HG02938 (cell line): ENCODE results near the gene OR2S2.
A peak's percentile ranks its signal among the peaks of the same experiment; 100 is the strongest.
"Not testable (repeated sequence)": the region's sequence is repeated elsewhere in the genome, so short reads cannot be mapped to it uniquely, and the experiment has no call there.

Source experiments
- ATAC-seq: cut with Tn5 transposase; IDR thresholded peaks from one replicate; pipeline ENCODE4 v1.9.1; 2021; ENCODE audit warnings: mild to moderate bottlenecking, moderate library complexity; ENCODE audit not compliant: unreplicated experiment

Gene OR2S2, protein sequence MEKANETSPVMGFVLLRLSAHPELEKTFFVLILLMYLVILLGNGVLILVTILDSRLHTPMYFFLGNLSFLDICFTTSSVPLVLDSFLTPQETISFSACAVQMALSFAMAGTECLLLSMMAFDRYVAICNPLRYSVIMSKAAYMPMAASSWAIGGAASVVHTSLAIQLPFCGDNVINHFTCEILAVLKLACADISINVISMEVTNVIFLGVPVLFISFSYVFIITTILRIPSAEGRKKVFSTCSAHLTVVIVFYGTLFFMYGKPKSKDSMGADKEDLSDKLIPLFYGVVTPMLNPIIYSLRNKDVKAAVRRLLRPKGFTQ

GRCh38 chr9:35958104-35958837 is at the start of gene OR2S2:
OR2S2 (minus strand) TSS chr9:35958154; CDS start chr9:35958098, 56 bp downstream.
- ATAC-seq, result no peak

GRCh38 chr9:36007316-36007708 is 49.4 kb upstream of the OR2S2 start:
- ATAC-seq, result peak; percentile 74

DNA sequence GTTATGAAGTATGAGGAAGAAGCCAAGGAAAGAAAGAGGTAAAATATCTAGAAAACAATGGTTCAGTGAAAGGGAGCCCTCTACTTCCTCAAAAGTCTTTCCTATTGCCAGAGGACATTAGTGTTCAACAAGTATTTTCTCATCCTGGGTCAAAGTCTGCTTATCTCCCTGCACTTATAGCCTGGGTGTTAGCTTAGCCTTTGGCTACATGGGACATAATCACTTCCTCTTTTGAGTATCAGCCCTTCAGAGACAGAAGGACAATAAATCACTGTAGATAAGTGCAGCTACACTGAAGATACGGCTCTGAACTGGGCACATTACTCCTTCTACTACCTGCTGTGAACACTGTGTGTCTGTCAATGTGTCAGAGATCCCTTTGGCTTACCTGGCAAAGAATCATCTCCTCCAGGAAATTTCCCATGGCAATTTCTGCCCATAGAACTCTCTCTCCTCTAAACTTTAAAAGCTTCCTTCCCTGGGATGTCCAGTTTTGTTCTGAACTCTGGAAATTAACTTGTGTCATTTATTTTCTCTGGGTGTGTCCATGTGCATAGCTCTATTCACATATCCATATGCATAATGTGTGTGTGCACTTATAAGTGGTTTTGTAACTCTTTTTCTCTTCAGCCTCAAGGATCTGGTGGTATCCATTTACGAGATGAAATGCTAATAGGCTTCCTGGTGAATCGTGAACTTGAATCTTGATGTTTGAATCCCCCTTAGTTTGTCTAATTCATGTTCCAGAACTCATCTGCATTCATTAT is 48.8 kb upstream of the OR2S2 start:
- no peak for ATAC-seq

DNA sequence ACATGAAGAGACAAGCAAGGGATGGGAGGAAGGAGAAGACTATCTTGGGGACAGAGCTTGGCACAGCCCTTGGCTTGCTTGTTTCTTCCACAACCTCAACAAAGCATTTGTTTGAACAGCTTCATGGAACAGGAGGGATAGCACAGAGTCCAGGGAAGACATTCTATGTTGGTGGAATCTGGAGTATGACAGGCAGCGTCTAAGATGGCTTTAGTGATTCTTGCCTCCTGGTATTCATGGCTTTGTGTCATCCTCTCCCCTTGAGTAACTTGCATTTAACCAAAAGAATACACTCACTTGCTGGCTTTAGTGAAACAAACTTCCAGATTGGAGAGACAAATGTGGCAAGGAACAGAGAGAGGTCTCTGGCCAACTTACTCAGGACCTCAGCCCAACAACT is 47.9 kb upstream of the OR2S2 start:
- no peak for ATAC-seq

GRCh38 chr9:35998333-35998732 is 40.4 kb upstream of the OR2S2 start:
- ATAC-seq, result no peak

GRCh38 chr9:35997016-35997415 is 39.1 kb upstream of the OR2S2 start:
- not testable (repeated sequence) for ATAC-seq

DNA sequence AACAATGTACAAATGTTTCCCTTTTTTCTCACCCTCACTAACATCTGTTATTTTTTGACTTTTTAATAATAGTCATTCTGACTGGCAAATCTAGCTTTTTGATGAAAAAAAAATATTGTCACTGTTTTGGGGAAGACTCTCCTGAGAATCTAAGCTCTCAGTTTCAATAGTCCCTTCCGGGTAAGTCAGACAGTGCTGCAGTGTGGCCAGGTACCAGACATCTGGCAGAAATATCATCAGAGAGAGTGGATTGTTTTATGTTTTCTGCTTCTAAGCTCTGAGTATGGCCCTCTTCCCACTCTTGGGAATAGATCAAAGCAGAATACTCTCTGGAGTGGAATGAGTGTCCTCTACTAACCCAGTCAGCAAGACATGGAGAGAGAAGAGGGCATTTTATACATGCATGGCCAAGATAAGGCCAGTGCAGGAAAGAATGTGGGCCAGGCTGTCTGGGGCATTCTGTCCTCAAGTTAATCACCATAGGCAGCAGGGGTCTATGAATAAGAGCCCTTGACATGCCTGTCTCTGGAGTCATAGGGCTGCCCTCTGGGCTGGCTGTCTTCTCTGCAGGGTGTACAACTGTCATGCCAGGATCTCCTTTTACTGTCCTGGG is 38.5 kb upstream of the OR2S2 start:
- no peak for ATAC-seq

DNA sequence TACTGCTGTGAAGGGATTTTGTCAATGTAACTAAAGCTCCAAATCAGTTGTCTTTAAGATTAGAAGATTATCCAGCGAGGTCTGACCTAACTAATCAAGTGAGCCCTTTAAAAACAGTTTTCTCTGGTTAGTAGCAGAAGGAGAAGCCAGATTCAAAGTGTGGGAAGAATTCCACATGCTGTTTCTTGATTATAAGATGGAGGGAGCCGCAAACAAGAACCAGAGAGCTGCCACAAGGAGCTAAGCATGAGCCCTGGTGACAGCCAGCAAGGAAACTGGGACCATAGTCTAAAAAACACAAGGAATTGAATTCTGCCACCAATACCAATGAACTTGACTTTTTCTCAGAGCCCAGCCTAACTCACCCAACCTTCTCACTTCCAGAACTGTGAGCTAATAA is 37.0 kb upstream of the OR2S2 start:
- ATAC-seq, result no peak

- ATAC-seq, result no peak
Measured at GRCh38 chr9:35993976-35994720, 36.2 kb upstream of the OR2S2 start.

DNA sequence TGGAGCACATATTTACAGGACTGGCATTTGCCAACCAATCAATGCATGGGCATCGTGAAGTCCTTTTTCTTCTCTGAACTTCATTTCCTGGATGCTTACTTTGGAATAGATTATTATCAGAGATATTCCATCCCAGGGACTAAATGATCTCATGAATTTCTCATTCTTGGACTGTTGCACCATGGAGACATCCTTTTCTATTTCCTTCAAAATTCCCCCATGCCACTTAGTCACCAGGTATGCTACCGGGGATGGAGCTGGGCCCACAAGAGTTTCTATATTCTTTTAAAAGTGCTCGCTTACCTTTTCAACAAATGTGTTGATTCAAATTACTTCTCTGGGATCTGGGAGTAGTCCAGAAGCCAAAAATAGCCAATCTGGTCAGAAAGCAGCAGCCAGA is 35.2 kb upstream of the OR2S2 start:
- not testable (repeated sequence) for ATAC-seq

- ATAC-seq, result no peak
Measured at GRCh38 chr9:35990155-35990554, 32.2 kb upstream of the OR2S2 start.

- no peak for ATAC-seq
Measured at GRCh38 chr9:35984021-35984420, 26.1 kb upstream of the OR2S2 start.

DNA sequence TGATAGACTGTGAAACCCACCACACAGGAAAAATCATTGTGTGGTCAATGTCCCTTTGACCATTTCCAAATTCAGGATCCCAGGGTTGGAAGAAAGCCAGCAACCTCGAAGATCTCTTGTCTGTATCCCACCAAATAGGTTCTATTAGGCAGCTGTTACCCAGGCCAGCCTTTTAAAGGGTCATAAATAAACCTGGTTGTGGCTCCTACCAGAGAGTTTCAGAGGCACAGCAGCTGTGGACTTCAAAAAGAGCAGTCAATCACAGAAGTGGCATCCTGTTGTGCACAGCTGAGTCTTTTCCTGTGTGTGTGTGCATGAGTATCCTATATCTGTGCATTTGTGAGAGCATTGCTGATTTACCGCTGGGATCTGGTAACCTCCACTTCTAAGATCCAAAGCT is 23.7 kb upstream of the OR2S2 start:
- ATAC-seq, result no peak

- ATAC-seq, result no peak
Measured at GRCh38 chr9:35980289-35981011, 22.5 kb upstream of the OR2S2 start.

DNA sequence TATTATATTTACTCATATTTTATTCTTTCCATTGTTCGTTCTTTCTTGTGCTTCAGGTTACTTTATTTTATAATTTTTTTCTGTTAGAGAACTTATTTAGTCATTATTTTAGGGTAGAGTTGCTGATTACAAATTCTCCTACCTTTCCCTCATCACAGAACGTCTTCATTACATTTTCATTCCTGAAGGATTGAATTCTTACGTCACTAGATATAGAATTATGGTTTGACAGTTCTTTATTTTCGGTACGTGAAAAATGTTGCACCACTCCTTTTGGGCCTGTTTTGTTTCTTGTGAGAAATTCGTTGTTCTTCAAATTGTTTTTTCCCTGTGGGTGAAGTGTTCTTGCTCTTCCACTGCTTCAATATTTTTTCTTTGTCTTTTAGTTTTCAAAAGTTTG is 20.8 kb upstream of the OR2S2 start:
- ATAC-seq, result no peak

DNA sequence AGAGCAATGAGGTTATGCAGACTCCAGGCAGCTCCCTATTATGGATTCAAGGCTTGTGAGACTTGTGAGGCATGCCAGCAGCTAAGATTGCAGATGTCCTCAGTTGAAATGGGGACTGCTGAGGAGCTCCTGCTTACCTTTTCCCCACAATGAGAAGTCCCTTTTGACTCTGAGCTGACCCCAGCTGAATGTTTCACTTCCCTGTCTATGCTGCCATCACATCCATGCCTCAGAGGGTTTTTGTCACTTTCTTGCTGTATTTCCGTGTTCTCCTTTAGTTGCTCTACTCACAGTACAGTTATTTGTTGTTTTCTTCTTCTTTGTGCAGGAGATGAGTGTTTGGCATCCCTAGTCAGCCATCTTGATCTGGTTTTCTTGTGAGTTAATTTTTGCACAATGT is 18.8 kb upstream of the OR2S2 start:
- no peak for ATAC-seq

- ATAC-seq, result no peak
Measured at GRCh38 chr9:35974800-35975199, 16.8 kb upstream of the OR2S2 start.

DNA sequence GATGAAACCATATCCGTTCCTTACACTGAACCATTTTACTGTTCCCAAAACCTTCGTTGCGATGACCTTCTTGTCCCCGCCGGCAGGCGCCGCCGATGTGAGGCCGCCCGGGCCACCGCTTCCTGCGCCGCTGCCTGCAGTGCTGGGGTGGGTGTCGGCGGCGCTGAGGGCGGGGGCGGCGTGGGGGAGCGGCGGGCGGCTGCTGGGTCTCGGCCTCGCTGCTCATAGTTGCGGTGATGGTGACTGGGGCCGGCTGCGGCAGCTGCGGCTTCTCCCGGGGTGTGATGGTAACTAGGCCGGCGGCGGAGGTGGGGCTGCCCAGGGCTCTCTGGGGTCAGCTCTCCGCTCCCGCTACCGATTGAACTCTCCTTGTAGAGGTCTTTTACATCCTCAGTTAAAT is 14.1 kb upstream of the OR2S2 start:
- ATAC-seq, result no peak

GRCh38 chr9:35967042-35967441 is 9.1 kb upstream of the OR2S2 start:
- no peak for ATAC-seq

- no peak for ATAC-seq
Measured at GRCh38 chr9:35966433-35966832, 8.5 kb upstream of the OR2S2 start.
